ENCODE data around the gene COL4A5.
"Not testable (repeated sequence)": the region's sequence is repeated elsewhere in the genome, so short reads cannot be mapped to it uniquely, and the experiment has no call there.

The COL4A5 gene

GRCh38 chrX:108437349-108438109, 2.1 kb upstream of the COL4A5 start:
- DNase-seq: no peak
- Mint-ChIP-seq H3K4me3 (no peak overlapping the region), H3K36me3 (ENCODE audit: low read depth) (no peaks in the 10 kb centered on the region), H3K27ac (no peak overlapping the region), H3K4me1 (ENCODE audit: low read depth) (peaks cover 6% of the 10 kb centered on the region), H3K9me3 (no peaks in the 10 kb centered on the region), H3K27me3 (peaks cover 68% of the 10 kb centered on the region)

- Mint-ChIP-seq H3K4me3 (no peak within 1 kb of the TSS), H3K36me3 (ENCODE audit: low read depth) (no peaks in the 10 kb centered on the region), H3K27ac (no peak within 1 kb of the TSS), H3K4me1 (ENCODE audit: low read depth) (peaks cover 6% of the 10 kb centered on the region), H3K9me3 (no peaks in the 10 kb centered on the region), H3K27me3 (peaks cover 73% of the 10 kb centered on the region)
- DNase-seq: no peak
Measured at GRCh38 chrX:108438110-108438623, 1.5 kb upstream of the COL4A5 start, which contains the start of gene COL4A6. COL4A6 (minus strand) TSS chrX:108438422; CDS start chrX:108438196, 226 bp downstream.

DNA sequence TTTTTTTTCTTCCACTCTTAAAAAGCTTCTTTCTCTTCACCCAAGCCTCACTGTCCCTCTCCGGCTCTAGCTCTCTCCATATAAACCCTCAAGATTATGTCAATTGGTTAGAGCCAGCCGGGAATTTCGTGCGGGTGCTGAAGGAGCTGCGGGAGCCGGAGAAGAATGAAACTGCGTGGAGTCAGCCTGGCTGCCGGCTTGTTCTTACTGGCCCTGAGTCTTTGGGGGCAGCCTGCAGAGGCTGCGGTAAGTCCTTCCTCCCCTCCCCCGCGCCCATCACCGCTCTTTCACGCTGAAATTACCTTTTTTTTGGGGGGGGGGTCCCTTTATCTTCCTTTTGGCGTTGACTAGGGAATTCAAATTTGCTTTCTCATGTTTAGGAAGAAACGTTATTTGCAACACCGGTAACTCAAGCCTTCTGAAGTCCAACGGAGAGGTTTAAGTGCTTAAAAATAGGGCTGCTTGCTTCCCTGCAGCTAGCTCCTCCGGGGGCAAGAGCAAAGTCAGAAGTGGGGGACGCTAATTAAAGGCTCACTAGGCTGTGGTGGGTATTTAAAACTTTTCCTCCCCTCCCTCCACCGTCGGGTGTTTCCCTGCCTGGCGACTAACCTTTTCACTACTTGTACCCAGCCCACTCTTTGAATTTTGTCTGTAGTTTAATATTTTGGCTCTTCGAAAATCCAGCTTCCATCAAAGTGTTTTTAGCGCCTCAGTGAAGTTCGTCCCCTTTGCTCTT, 491 bp downstream of the COL4A5 start:
- Mint-ChIP-seq H3K9me3 (no peaks in the 10 kb centered on the region), H3K4me1 (ENCODE audit: low read depth) (peaks cover 6% of the 10 kb centered on the region), H3K27ac (no peak overlapping the region), H3K27me3 (peaks cover 72% of the 10 kb centered on the region), H3K4me3 (peak overlapping the region; percentile 54), H3K36me3 (ENCODE audit: low read depth) (no peaks in the 10 kb centered on the region)
- DNase-seq: no peak

DNA sequence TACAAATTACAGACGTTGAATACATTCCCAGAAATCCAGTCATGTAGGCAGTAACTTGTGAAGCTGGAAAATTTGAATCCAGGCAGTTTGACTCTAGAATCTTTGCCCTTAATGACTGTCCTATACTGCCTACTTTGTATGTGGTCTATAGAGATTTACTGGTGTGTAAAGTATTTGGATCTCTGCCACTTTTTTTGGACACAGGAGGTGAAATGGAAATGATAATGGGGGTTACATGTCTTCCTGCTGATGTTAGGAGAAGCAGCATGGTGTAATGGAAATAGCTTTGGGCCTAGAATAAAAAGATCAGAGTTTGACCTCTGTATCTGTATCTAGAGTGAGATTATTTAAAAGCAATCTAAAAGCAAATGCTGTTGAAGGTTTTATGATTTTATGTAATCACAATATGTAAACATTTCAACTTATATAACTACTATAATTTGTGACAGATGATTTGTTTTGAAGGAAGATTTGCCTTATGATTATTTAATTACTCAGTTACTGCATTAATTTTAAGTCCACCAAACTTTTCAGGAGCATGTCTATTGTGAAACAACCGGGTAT, 3.3 kb downstream of the COL4A5 start:
- no peak overlapping the region for H3K27ac Mint-ChIP-seq
- peaks cover 6% of the 10 kb centered on the region for H3K4me1 Mint-ChIP-seq (ENCODE audit: low read depth)
- H3K4me3 Mint-ChIP-seq: no peak overlapping the region
- no peak for DNase-seq
- H3K36me3 Mint-ChIP-seq (ENCODE audit: low read depth): no peaks in the 10 kb centered on the region
- H3K9me3 Mint-ChIP-seq: no peaks in the 10 kb centered on the region
- H3K27me3 Mint-ChIP-seq: peaks cover 57% of the 10 kb centered on the region

- H3K36me3 Mint-ChIP-seq (ENCODE audit: low read depth): no peaks in the 10 kb centered on the region
- no peaks in the 10 kb centered on the region for H3K9me3 Mint-ChIP-seq
- no peaks in the 10 kb centered on the region for H3K4me1 Mint-ChIP-seq (ENCODE audit: low read depth)
- peaks cover 21% of the 10 kb centered on the region for H3K27me3 Mint-ChIP-seq
- H3K27ac Mint-ChIP-seq: no peak overlapping the region
- DNase-seq: no peak
- no peak overlapping the region for H3K4me3 Mint-ChIP-seq
Measured at GRCh38 chrX:108447303-108447702, 7.7 kb downstream of the COL4A5 start.

DNA sequence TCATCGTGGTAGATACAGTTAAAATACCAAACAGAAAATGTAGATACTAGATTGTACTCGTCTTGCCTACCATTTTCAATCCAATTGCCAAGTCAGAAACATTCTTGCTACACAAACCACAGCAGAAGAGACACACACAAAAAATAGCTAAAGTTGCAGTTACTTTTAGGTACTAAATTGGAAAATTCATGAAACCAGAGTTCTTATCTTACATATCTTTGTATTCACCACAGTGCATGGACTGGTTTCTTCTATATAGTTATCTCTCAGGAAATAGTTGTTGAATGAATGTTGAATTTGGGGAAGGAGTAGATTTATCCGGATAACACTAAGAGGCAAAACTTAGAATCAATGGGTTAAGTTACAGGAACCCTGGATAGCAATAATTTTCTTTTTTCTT, 14.2 kb downstream of the COL4A5 start:
- Mint-ChIP-seq H3K9me3 (no peaks in the 10 kb centered on the region), H3K36me3 (ENCODE audit: low read depth) (no peaks in the 10 kb centered on the region), H3K4me3 (no peak overlapping the region), H3K27ac (no peak overlapping the region), H3K27me3 (peaks cover 7% of the 10 kb centered on the region), H3K4me1 (ENCODE audit: low read depth) (no peaks in the 10 kb centered on the region)
- DNase-seq: no peak

DNA sequence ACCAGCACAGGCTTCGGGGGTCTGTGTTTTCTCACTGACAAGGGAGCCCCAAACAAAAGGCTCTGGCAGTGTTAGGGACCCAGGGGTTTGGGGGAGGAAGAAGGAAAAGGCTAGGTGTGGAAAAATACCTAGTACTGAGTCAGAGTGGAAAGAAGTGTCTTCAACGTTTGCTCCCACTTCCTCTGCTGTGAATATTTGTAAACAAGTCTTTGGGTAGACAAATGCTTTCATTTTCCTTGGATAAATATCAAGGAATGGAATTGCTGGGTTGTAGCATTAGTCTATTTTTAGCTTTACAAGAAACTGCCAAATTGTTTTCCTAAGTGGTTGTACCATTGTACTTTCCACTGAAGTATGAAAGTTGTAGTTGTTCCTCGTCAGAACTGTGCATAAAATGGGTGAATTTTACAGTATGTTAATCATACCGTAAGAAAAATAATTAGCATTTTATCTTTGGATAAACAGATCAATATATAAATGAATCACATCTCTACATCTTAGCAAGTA, 17.4 kb downstream of the COL4A5 start:
- Mint-ChIP-seq H3K36me3 (ENCODE audit: low read depth) (no peaks in the 10 kb centered on the region), H3K4me1 (ENCODE audit: low read depth) (no peaks in the 10 kb centered on the region), H3K27me3 (peaks cover 7% of the 10 kb centered on the region), H3K4me3 (no peak overlapping the region), H3K9me3 (no peaks in the 10 kb centered on the region), H3K27ac (no peak overlapping the region)
- no peak for DNase-seq

- Mint-ChIP-seq H3K4me1 (ENCODE audit: low read depth) (no peaks in the 10 kb centered on the region), H3K27ac (no peak overlapping the region), H3K4me3 (no peak overlapping the region), H3K27me3 (no peaks in the 10 kb centered on the region), H3K9me3 (no peaks in the 10 kb centered on the region), H3K36me3 (ENCODE audit: low read depth) (no peaks in the 10 kb centered on the region)
- no peak for DNase-seq
Measured at GRCh38 chrX:108464604-108465003, 25.0 kb downstream of the COL4A5 start.

GRCh38 chrX:108468486-108468885, 28.8 kb downstream of the COL4A5 start:
- peaks cover 17% of the 10 kb centered on the region for H3K27me3 Mint-ChIP-seq
- no peak for DNase-seq
- no peak overlapping the region for H3K4me3 Mint-ChIP-seq
- no peaks in the 10 kb centered on the region for H3K9me3 Mint-ChIP-seq
- no peak overlapping the region for H3K27ac Mint-ChIP-seq
- H3K4me1 Mint-ChIP-seq (ENCODE audit: low read depth): no peaks in the 10 kb centered on the region
- H3K36me3 Mint-ChIP-seq (ENCODE audit: low read depth): no peaks in the 10 kb centered on the region

GRCh38 chrX:108473979-108474378, 34.3 kb downstream of the COL4A5 start:
- no peak for DNase-seq
- Mint-ChIP-seq H3K4me3 (no peak overlapping the region), H3K27me3 (peaks cover 32% of the 10 kb centered on the region), H3K27ac (no peak overlapping the region), H3K4me1 (ENCODE audit: low read depth) (no peaks in the 10 kb centered on the region), H3K9me3 (no peaks in the 10 kb centered on the region), H3K36me3 (ENCODE audit: low read depth) (no peaks in the 10 kb centered on the region)

DNA sequence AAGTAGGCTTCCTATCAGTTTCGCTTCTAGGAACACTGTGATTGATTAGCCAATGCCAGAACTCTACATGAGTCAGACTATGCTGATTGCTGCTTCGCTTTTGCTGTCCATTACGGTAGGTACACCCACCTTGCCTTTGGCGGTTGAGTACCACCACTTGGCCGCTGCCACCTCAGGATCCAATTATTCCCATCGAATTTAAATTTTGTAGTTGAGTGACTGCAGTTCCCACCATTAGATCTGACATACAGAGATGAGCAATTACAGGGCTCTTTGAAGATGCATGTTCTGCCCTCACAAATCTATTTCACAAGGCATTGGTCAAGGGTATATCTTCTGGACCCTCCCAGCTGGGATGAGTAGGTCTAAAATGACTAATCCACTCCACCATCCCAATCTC, 41.9 kb downstream of the COL4A5 start:
- not testable (repeated sequence) for H3K36me3 Mint-ChIP-seq (ENCODE audit: low read depth)

GRCh38 chrX:108484251-108484650, 44.6 kb downstream of the COL4A5 start:
- H3K36me3 Mint-ChIP-seq (ENCODE audit: low read depth): no peaks in the 10 kb centered on the region
- no peak for DNase-seq
- H3K9me3 Mint-ChIP-seq: peaks cover 2% of the 10 kb centered on the region
- peaks cover 15% of the 10 kb centered on the region for H3K27me3 Mint-ChIP-seq
- no peak overlapping the region for H3K4me3 Mint-ChIP-seq
- H3K4me1 Mint-ChIP-seq (ENCODE audit: low read depth): no peaks in the 10 kb centered on the region
- no peak overlapping the region for H3K27ac Mint-ChIP-seq

More for the DNA sequence above, 41.9 kb downstream of the COL4A5 start:
- H3K27ac Mint-ChIP-seq; H3K4me3 Mint-ChIP-seq; H3K4me1 Mint-ChIP-seq (ENCODE audit: low read depth); H3K9me3 Mint-ChIP-seq; DNase-seq: not testable (repeated sequence)
- H3K27me3 Mint-ChIP-seq: peaks cover 12% of the 10 kb centered on the region

DNA sequence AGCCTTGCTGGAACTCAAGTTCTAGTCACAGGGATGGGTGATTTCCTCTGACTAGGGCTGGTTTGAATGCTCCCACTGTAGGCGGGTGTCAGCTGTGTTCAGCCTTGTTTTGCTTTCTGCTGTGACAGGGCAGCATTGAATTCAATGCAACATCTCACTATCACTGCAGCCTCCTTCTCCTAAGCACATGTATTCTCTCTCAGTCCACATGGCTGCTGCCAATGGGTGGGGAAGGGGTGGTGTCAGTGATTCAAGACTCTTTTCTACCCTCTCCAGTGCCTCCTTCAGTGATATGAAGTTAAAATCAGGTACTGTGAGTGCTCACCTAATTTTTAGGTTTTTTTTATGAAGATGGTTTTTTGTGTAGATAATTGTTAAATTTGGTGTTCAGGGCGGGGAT, 46.3 kb downstream of the COL4A5 start:
- DNase-seq: no peak
- Mint-ChIP-seq H3K9me3 (peaks cover 2% of the 10 kb centered on the region), H3K36me3 (ENCODE audit: low read depth) (no peaks in the 10 kb centered on the region), H3K27ac (no peak overlapping the region), H3K4me1 (ENCODE audit: low read depth) (no peaks in the 10 kb centered on the region), H3K4me3 (no peak overlapping the region), H3K27me3 (peaks cover 16% of the 10 kb centered on the region)

GRCh38 chrX:108494406-108495090, 54.9 kb downstream of the COL4A5 start:
- H3K36me3 Mint-ChIP-seq (ENCODE audit: low read depth): no peaks in the 10 kb centered on the region
- no peak overlapping the region for H3K4me3 Mint-ChIP-seq
- peaks cover 9% of the 10 kb centered on the region for H3K27me3 Mint-ChIP-seq
- no peaks in the 10 kb centered on the region for H3K4me1 Mint-ChIP-seq (ENCODE audit: low read depth)
- no peak overlapping the region for H3K27ac Mint-ChIP-seq
- H3K9me3 Mint-ChIP-seq: no peaks in the 10 kb centered on the region
- DNase-seq: no peak

Data from activated T-cell treated with anti-CD3 and anti-CD28 coated beads, Interleukin-2, amount 50 U/mL, for 24 hours (primary cell).